ENCODE measurements around the gene ANKEF1.
"Not testable (repeated sequence)": the region's sequence is repeated elsewhere in the genome, so short reads cannot be mapped to it uniquely, and the experiment has no call there.

ANKEF1 gene

GRCh38 chr20:10032269-10032668, 2.5 kb upstream of the ANKEF1 start:
- not testable (repeated sequence) for DNase-seq (ENCODE audit: low read depth)

GRCh38 chr20:10033905-10034650, 709 bp upstream of the ANKEF1 start:
- DNase-seq (ENCODE audit: low read depth), result no peak

GRCh38 chr20:10036321-10036720, 1.5 kb downstream of the ANKEF1 start:
- DNase-seq (ENCODE audit: low read depth), result not testable (repeated sequence)

- no peak for DNase-seq (ENCODE audit: low read depth)
Measured at GRCh38 chr20:10040070-10040975, 5.5 kb downstream of the ANKEF1 start.

- no peak for DNase-seq (ENCODE audit: low read depth)
Measured at GRCh38 chr20:10042086-10042485, 7.3 kb downstream of the ANKEF1 start.

- no peak for DNase-seq (ENCODE audit: low read depth)
Measured at GRCh38 chr20:10047427-10047826, 12.6 kb downstream of the ANKEF1 start.

- no peak for DNase-seq (ENCODE audit: low read depth)
Measured at GRCh38 chr20:10051185-10051584, 16.4 kb downstream of the ANKEF1 start.

- no peak for DNase-seq (ENCODE audit: low read depth)
Measured at GRCh38 chr20:10059006-10059405, 24.2 kb downstream of the ANKEF1 start.

- no peak for DNase-seq (ENCODE audit: low read depth)
Measured at GRCh38 chr20:10060226-10060625, 25.4 kb downstream of the ANKEF1 start.

GRCh38 chr20:10061641-10062040, 26.9 kb downstream of the ANKEF1 start:
- no peak for DNase-seq (ENCODE audit: low read depth)

GRCh38 chr20:10063482-10063881, 28.7 kb downstream of the ANKEF1 start:
- DNase-seq (ENCODE audit: low read depth), result no peak

GRCh38 chr20:10064611-10065010, 29.8 kb downstream of the ANKEF1 start:
- no peak for DNase-seq (ENCODE audit: low read depth)

GRCh38 chr20:10065154-10065833, 30.5 kb downstream of the ANKEF1 start:
- no peak for DNase-seq (ENCODE audit: low read depth)

- no peak for DNase-seq (ENCODE audit: low read depth)
Measured at GRCh38 chr20:10067321-10067720, 32.5 kb downstream of the ANKEF1 start.

GRCh38 chr20:10074513-10074912, 39.7 kb downstream of the ANKEF1 start:
- peak; percentile 66 for DNase-seq (ENCODE audit: low read depth)

- DNase-seq (ENCODE audit: low read depth), result no peak
Measured at GRCh38 chr20:10075606-10076005, 40.8 kb downstream of the ANKEF1 start.

- DNase-seq (ENCODE audit: low read depth), result no peak
Measured at GRCh38 chr20:10076126-10077080, 41.6 kb downstream of the ANKEF1 start.

- DNase-seq (ENCODE audit: low read depth), result no peak
Measured at GRCh38 chr20:10077081-10077471, 42.3 kb downstream of the ANKEF1 start.

- DNase-seq (ENCODE audit: low read depth), result no peak
Measured at GRCh38 chr20:10077886-10078285, 43.1 kb downstream of the ANKEF1 start.

GRCh38 chr20:10078403-10078802, 43.6 kb downstream of the ANKEF1 start:
- no peak for DNase-seq (ENCODE audit: low read depth)

- DNase-seq (ENCODE audit: low read depth), result peak; percentile 37
Measured at GRCh38 chr20:10079964-10080363, 45.2 kb downstream of the ANKEF1 start.
